ENCODE measurements around the gene CNPY1.

Gene CNPY1

GRCh38 chr7:155493744-155494538 is 52.4 kb downstream of the CNPY1 start:
- no peak for DNase-seq (ENCODE audit: low read depth)
- in situ Hi-C loops (cut with HindIII; ENCODE audit: low sequenced_read_pairs): no loop called here
- H3K4me3 ChIP-seq (ENCODE audit: low read depth, low read length): no peak overlapping the region
- no peak for TF ChIP-seq CTCF (IDR thresholded peaks at IDR 0.05; ENCODE audit: low read depth, low read length, missing control alignments)

DNA sequence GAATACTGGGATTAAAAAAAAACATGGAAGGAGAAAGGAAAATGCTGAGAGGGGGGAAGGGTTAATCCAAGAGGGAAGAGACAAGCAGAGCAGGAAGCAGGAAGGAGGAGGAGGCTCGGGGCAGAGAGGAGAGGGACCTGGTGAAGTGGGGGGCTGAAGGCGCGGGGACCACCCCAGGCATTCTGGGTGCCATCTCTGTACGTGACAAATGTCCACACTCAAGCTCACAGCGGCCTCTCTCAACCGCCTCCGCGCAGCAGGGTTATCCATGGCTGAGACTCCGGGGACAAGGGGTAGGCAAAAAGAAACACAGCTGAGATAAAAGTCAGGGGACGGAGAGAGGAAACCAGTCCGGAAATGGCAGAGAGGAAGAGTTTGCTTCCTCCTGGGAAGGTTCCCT is 54.5 kb downstream of the CNPY1 start:
- H3K4me3 ChIP-seq (ENCODE audit: low read depth, low read length): peak overlapping the region; percentile 17
- in situ Hi-C loops (cut with HindIII; ENCODE audit: low sequenced_read_pairs): no loop called here
- DNase-seq (ENCODE audit: low read depth): no peak
- TF ChIP-seq CTCF (IDR thresholded peaks at IDR 0.05; ENCODE audit: low read depth, low read length, missing control alignments): no peak

GRCh38 chr7:155490697-155491628 is 55.4 kb downstream of the CNPY1 start:
- peak overlapping the region; percentile 17 for H3K4me3 ChIP-seq (ENCODE audit: low read depth, low read length)
- no peak for DNase-seq (ENCODE audit: low read depth)
- TF ChIP-seq CTCF (IDR thresholded peaks at IDR 0.05; ENCODE audit: low read depth, low read length, missing control alignments): no peak
- in situ Hi-C loops (cut with HindIII; ENCODE audit: low sequenced_read_pairs): no loop called here

- DNase-seq (ENCODE audit: low read depth): no peak
- in situ Hi-C loops (cut with HindIII; ENCODE audit: low sequenced_read_pairs): loop anchor here (5.0 kb wide), 1 partner anchor 53 kb away; no protein-coding TSS in a partner anchor
- no peak for TF ChIP-seq CTCF (IDR thresholded peaks at IDR 0.05; ENCODE audit: low read depth, low read length, missing control alignments)
- H3K4me3 ChIP-seq (ENCODE audit: low read depth, low read length): peak overlapping the region; percentile 17
These were observed 56.3 kb downstream of the CNPY1 start for GRCh38 chr7:155489862-155490696.

- no peak for TF ChIP-seq CTCF (IDR thresholded peaks at IDR 0.05; ENCODE audit: low read depth, low read length, missing control alignments)
- in situ Hi-C loops (cut with HindIII; ENCODE audit: low sequenced_read_pairs): loop anchor here (5.0 kb wide), 1 partner anchor 52 kb away; no protein-coding TSS in a partner anchor
These were observed 57.1 kb downstream of the CNPY1 start for GRCh38 chr7:155489158-155489840.

More at GRCh38 chr7:155489158-155489840, 57.1 kb downstream of the CNPY1 start:
- H3K4me3 ChIP-seq (ENCODE audit: low read depth, low read length): no peak overlapping the region
- no peak for DNase-seq (ENCODE audit: low read depth)
